ENCODE data around the gene STMP1. TPM values are rescaled to one million over a fixed set of nuclear protein-coding genes. Genes with fewer than 3 reads are reported as not detected.

STMP1 gene
- total RNA-seq, 1 experiment from 2014 or later: 25.6 TPM

DNA sequence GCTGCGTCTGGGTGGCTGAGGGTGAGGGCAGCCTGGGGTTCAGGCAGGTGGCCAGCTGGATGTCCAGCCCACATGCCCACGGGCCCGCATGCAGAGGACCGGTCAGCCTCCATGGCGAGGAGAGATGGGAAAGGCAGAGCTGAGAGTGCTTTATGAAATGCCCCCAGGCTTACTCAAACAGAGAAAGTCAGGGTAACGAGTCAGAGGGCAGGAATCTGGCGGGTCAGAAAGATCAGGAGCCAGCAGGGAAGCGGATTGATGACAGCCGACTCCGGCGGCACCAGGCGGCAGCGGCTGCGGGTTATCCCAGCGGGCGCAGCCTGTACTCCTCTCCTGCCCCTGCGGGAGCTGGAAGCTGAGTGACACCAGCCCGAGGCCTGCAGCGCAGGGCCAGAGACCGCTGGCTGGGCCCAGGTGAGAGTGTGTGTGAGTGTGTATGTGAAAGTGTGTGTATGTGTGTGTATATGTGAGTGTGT, 52.3 kb downstream of the STMP1 start:
- CTCF ChIA-PET: no interaction called here

DNA sequence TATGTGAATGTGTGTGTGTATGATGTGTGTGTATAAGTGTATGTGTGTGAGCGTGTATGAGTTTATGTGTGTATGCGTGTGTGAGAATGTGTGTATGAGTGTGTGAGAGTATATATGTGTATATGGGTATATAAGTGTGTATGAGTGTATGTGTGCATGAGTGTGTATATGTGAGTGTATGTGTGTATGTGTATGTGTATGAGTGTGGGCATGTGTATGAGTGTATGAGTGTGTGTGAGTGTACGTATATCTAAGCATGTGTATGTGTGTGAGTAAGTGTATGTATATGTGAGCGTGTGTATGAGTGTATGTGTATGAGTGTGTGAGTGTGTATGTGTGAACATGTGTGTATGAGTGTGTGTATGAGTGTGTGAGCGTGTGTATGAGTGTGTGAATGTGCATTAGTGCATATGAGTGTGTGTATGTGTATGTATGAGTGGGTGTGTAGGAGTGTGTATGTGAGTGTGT, 52.8 kb downstream of the STMP1 start:
- TF ChIP-seq, protein P1, sequence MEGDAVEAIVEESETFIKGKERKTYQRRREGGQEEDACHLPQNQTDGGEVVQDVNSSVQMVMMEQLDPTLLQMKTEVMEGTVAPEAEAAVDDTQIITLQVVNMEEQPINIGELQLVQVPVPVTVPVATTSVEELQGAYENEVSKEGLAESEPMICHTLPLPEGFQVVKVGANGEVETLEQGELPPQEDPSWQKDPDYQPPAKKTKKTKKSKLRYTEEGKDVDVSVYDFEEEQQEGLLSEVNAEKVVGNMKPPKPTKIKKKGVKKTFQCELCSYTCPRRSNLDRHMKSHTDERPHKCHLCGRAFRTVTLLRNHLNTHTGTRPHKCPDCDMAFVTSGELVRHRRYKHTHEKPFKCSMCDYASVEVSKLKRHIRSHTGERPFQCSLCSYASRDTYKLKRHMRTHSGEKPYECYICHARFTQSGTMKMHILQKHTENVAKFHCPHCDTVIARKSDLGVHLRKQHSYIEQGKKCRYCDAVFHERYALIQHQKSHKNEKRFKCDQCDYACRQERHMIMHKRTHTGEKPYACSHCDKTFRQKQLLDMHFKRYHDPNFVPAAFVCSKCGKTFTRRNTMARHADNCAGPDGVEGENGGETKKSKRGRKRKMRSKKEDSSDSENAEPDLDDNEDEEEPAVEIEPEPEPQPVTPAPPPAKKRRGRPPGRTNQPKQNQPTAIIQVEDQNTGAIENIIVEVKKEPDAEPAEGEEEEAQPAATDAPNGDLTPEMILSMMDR (IDR thresholded peaks at IDR 0.05; ENCODE audit: unreplicated experiment): no peak
- H3K4me1 Mint-ChIP-seq (ENCODE audit: low read depth, unreplicated experiment): no peaks in the 10 kb centered on the region
- no TSS peak for BruUV-seq (replicated peaks)
- H3K9me3 Mint-ChIP-seq (ENCODE audit: low read depth, unreplicated experiment): no peaks in the 10 kb centered on the region
- no peak overlapping the region for H3K27ac Mint-ChIP-seq (ENCODE audit: unreplicated experiment)
- peaks cover 23% of the 10 kb centered on the region for H3K27me3 Mint-ChIP-seq (ENCODE audit: unreplicated experiment)
- H3K4me3 Mint-ChIP-seq (ENCODE audit: low read depth, unreplicated experiment): no peak overlapping the region
- CTCF ChIA-PET: no interaction called here
- H3K36me3 Mint-ChIP-seq (ENCODE audit: insufficient read depth, unreplicated experiment): no peaks in the 10 kb centered on the region
- intact Hi-C loops (cut with micrococcal nuclease; ENCODE audit: unreplicated experiment): no loop called here
- DNase-seq: no peak

More for the DNA sequence above, 52.3 kb downstream of the STMP1 start:
- H3K27ac Mint-ChIP-seq (ENCODE audit: unreplicated experiment): no peak overlapping the region
- TF ChIP-seq, protein P1 (IDR thresholded peaks at IDR 0.05; ENCODE audit: unreplicated experiment): no peak
- intact Hi-C loops (cut with micrococcal nuclease; ENCODE audit: unreplicated experiment): no loop called here
- peaks cover 18% of the 10 kb centered on the region for H3K27me3 Mint-ChIP-seq (ENCODE audit: unreplicated experiment)
- no peaks in the 10 kb centered on the region for H3K4me1 Mint-ChIP-seq (ENCODE audit: low read depth, unreplicated experiment)
- H3K4me3 Mint-ChIP-seq (ENCODE audit: low read depth, unreplicated experiment): no peak overlapping the region
- BruUV-seq (replicated peaks): no TSS peak
- DNase-seq: peak; percentile 15
- H3K36me3 Mint-ChIP-seq (ENCODE audit: insufficient read depth, unreplicated experiment): no peaks in the 10 kb centered on the region
- no peaks in the 10 kb centered on the region for H3K9me3 Mint-ChIP-seq (ENCODE audit: low read depth, unreplicated experiment)

DNA sequence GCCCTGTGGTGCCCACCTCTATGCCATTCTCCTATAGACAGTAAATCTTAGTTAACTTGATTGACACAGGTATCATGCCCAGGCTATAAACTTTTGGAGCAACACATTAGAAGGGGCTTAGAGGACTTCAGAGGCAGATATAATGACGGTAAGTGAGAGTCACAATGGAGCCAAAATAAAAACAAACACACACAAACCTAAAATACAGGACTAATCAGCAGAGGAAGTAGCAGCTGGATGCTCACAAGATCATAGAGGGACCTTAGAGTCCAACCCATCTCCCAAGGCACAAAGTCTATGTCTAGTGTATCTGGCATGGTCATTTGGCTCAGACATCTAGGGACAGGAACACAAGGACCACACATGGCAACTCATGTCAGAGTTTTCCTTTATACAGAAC, 53.4 kb downstream of the STMP1 start:
- TF ChIP-seq, protein P1 (IDR thresholded peaks at IDR 0.05; ENCODE audit: unreplicated experiment): no peak
- intact Hi-C loops (cut with micrococcal nuclease; ENCODE audit: unreplicated experiment): no loop called here
- Mint-ChIP-seq H3K36me3 (ENCODE audit: insufficient read depth, unreplicated experiment) (no peaks in the 10 kb centered on the region), H3K4me3 (ENCODE audit: low read depth, unreplicated experiment) (no peak overlapping the region), H3K27ac (ENCODE audit: unreplicated experiment) (no peak overlapping the region), H3K27me3 (ENCODE audit: unreplicated experiment) (peaks cover 29% of the 10 kb centered on the region), H3K4me1 (ENCODE audit: low read depth, unreplicated experiment) (no peaks in the 10 kb centered on the region), H3K9me3 (ENCODE audit: low read depth, unreplicated experiment) (no peaks in the 10 kb centered on the region)
- CTCF ChIA-PET: no interaction called here
- no TSS peak for BruUV-seq (replicated peaks)
- no peak for DNase-seq

DNA sequence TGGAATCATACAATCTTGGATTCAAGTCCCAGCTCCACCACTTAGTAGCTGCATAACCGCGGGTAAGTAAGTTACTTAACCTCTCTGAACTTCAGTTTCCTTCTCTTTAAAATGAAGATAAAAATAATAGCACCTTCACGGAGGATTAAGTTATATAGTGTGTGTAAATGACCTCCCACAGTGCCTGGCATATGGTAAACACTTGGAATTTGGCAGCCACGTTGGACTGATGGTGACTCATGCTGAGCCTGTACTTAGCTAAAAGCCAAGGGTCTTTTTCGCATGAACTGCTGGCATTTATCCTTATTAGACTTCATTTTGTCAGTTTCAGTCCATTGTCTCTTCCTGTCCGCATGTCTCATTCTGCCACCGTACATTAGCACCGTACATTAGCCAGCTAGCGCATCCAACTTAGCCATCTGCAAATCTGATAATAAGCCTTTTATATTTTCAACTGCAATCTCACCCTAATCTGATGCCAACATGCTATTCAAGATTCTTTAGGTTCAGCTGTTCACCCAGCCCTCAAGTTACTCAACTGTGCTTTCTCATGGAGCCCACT, 54.4 kb downstream of the STMP1 start:
- DNase-seq: no peak
- CTCF ChIA-PET: no interaction called here
- Mint-ChIP-seq H3K9me3 (ENCODE audit: low read depth, unreplicated experiment) (no peaks in the 10 kb centered on the region), H3K36me3 (ENCODE audit: insufficient read depth, unreplicated experiment) (no peaks in the 10 kb centered on the region), H3K4me3 (ENCODE audit: low read depth, unreplicated experiment) (no peak overlapping the region), H3K27me3 (ENCODE audit: unreplicated experiment) (peaks cover 40% of the 10 kb centered on the region), H3K4me1 (ENCODE audit: low read depth, unreplicated experiment) (no peaks in the 10 kb centered on the region), H3K27ac (ENCODE audit: unreplicated experiment) (no peak overlapping the region)
- intact Hi-C loops (cut with micrococcal nuclease; ENCODE audit: unreplicated experiment): no loop called here
- BruUV-seq (replicated peaks): no TSS peak
- TF ChIP-seq, protein P1 (IDR thresholded peaks at IDR 0.05; ENCODE audit: unreplicated experiment): no peak
